Endodermal cell (in vitro differentiated cells): ENCODE measurements around the gene KRT14. TPM values are rescaled to one million over a fixed set of nuclear protein-coding genes. Genes with fewer than 3 reads are reported as not detected.

Experiments used
- DNase-seq: peaks from one replicate; pipeline ENCODE4 v3.0.0-alpha.2; 2017
- H3K27ac ChIP-seq: 2 replicates; pipeline ENCODE4 v1.5.1; 2013; ENCODE audit warnings: mild to moderate bottlenecking, low read depth, low read length, moderate library complexity
- H3K27me3 ChIP-seq: 2 replicates; pipeline ENCODE4 v1.6.1; 2013; ENCODE audit warnings: mild to moderate bottlenecking, low read length, moderate library complexity; ENCODE audit not compliant: insufficient read depth, control insufficient read depth, poor library complexity, severe bottlenecking
- H3K36me3 ChIP-seq: 2 replicates; pipeline ENCODE4 v1.7.0; 2013; ENCODE audit warnings: mild to moderate bottlenecking, low read length, moderate library complexity; ENCODE audit not compliant: control insufficient read depth, insufficient read depth
- H3K4me1 ChIP-seq: one replicate; pipeline ENCODE4 v1.7.0; 2013; ENCODE audit warnings: low read length; ENCODE audit not compliant: control insufficient read depth, insufficient read depth
- H3K4me3 ChIP-seq: 2 replicates; pipeline ENCODE4 v1.5.1; 2013; ENCODE audit warnings: mild to moderate bottlenecking, low read length, moderate library complexity
- H3K9ac ChIP-seq: 2 replicates; pipeline ENCODE4 v1.6.1; 2013; ENCODE audit warnings: mild to moderate bottlenecking, low read length, moderate library complexity; ENCODE audit not compliant: poor library complexity, severe bottlenecking; ENCODE audit errors: extremely low read depth
- H3K9me3 ChIP-seq: 2 replicates; pipeline ENCODE4 v1.6.1; 2013; ENCODE audit warnings: mild to moderate bottlenecking, low read length, moderate library complexity; ENCODE audit not compliant: control insufficient read depth
- H3K27ac Mint-ChIP-seq: 2 replicates; pipeline ENCODE4 v1.8.0; 2020; ENCODE audit warnings: mixed read lengths
- H3K27me3 Mint-ChIP-seq: 2 replicates; pipeline ENCODE4 v1.8.0; 2021; ENCODE audit warnings: mild to moderate bottlenecking, mixed read lengths; ENCODE audit not compliant: insufficient read depth
- H3K36me3 Mint-ChIP-seq: 2 replicates; pipeline ENCODE4 v1.8.0; 2020; ENCODE audit warnings: low read depth, mixed read lengths
- H3K4me1 Mint-ChIP-seq: 2 replicates; pipeline ENCODE4 v1.8.0; 2020; ENCODE audit warnings: mixed read lengths
- H3K4me3 Mint-ChIP-seq: 2 replicates; pipeline ENCODE4 v1.8.0; 2020; ENCODE audit warnings: mild to moderate bottlenecking, moderate library complexity, mixed read lengths
- H3K9me3 Mint-ChIP-seq: 2 replicates; pipeline ENCODE4 v1.8.0; 2020; ENCODE audit warnings: mild to moderate bottlenecking, mixed read lengths
- WGBS, 2 experiments: methylation state at CpG; one replicate each; pipeline versions ENCODE4 v1.1.5 to v1.1.7; 2013; ENCODE audit warnings: missing lambda C conversion rate in 2 of 2, mixed read lengths in 1 of 2; ENCODE audit not compliant: insufficient coverage in 1 of 2, insufficient read length in 1 of 2; 5-methylcytosine and 5-hydroxymethylcytosine counted together
- total RNA-seq, 2 donors: library from RNA; stranded (reverse); fragmentation: NEBNext Ultra II Directional in 1 of 2; extraction: Animal tissue kit (Norgen Biotek cat#: 25700) in 1 of 2; gene quantifications; 2 replicates in 1 of 2; 3 replicates in 1 of 2; pipeline ENCODE4 v1.2.1, GENCODE V29; 2021
- TF ChIP-seq, protein P1 (sequence below): fragments of 200-600 bp; sonication (generic); conservative IDR thresholded peaks from 2 replicates; pipeline ENCODE4 v1.5.0; 2021; ENCODE audit warnings: antibody characterized with exemption, mild to moderate bottlenecking

KRT14 gene
- total RNA-seq, 2 donors from 2014 or later: not detected

DNA sequence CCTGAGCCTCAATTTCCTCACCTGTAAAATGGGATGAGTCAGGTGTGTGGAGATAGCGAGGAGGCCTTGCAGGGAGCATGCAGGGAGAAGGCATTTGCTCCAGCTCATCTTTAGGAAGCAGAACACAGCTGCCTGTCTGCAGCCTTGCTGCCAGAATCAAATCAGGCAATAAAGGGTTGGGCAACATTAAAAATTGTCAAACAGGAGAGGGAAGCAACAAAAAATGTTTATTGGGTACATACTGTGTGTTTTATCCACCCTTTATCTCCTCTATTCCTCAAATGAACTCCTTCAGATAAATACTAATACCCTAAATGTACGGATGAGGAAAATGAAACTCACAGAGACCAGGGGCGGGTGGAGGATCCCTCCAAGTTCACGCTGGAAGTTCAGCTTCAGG, 13.6 kb upstream of the KRT14 start:
- Mint-ChIP-seq H3K4me3 (no peak overlapping the region), H3K27me3 (peaks cover 5% of the 10 kb centered on the region), H3K27ac (no peak overlapping the region), H3K4me1 (peaks cover 9% of the 10 kb centered on the region), H3K9me3 (no peaks in the 10 kb centered on the region), H3K36me3 (no peaks in the 10 kb centered on the region)
- DNase-seq: no peak
- Histone ChIP-seq H3K36me3 (no peaks in the 10 kb centered on the region), H3K4me3 (no peak overlapping the region), H3K9me3 (no peaks in the 10 kb centered on the region), H3K4me1 (peaks cover 11% of the 10 kb centered on the region), H3K27me3 (no peaks in the 10 kb centered on the region), H3K27ac (no peak overlapping the region), H3K9ac (no peak overlapping the region)
- 88 to 94% methylated on average over 3 to 4 of the region's 4 CpGs for WGBS, 2 experiments
- TF ChIP-seq, protein P1, sequence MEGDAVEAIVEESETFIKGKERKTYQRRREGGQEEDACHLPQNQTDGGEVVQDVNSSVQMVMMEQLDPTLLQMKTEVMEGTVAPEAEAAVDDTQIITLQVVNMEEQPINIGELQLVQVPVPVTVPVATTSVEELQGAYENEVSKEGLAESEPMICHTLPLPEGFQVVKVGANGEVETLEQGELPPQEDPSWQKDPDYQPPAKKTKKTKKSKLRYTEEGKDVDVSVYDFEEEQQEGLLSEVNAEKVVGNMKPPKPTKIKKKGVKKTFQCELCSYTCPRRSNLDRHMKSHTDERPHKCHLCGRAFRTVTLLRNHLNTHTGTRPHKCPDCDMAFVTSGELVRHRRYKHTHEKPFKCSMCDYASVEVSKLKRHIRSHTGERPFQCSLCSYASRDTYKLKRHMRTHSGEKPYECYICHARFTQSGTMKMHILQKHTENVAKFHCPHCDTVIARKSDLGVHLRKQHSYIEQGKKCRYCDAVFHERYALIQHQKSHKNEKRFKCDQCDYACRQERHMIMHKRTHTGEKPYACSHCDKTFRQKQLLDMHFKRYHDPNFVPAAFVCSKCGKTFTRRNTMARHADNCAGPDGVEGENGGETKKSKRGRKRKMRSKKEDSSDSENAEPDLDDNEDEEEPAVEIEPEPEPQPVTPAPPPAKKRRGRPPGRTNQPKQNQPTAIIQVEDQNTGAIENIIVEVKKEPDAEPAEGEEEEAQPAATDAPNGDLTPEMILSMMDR: no peak

DNA sequence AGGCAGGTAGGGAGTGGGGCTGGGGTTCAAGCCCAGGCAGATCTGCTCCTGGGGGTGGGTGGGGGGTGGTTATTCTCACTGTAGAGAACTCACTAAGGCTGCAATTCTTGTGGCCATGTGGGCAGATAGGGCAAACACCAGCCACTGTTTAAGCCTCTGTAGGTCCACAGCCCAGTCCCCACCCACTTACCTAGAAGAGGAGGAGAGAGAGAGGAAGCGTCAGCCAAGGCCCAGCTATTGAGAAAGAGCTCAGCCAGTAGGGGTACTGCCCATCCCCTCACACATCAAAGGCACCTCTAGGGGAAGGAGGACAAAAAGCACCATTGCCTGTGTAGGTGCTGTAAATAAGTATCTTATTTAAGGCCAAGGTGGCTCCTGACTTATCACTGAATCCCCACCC, 13.0 kb upstream of the KRT14 start:
- H3K27me3 ChIP-seq: no peaks in the 10 kb centered on the region
- no peak overlapping the region for H3K27ac ChIP-seq
- H3K9ac ChIP-seq: no peak overlapping the region
- H3K9me3 Mint-ChIP-seq: no peaks in the 10 kb centered on the region
- H3K4me1 ChIP-seq: peaks cover 11% of the 10 kb centered on the region
- WGBS, 2 experiments: no CpG with 5 or more reads among the region's 1 CpG
- H3K9me3 ChIP-seq: no peaks in the 10 kb centered on the region
- no peak for DNase-seq
- no peak overlapping the region for H3K27ac Mint-ChIP-seq
- no peak overlapping the region for H3K4me3 ChIP-seq
- H3K4me3 Mint-ChIP-seq: no peak overlapping the region
- TF ChIP-seq, protein P1: no peak
- no peaks in the 10 kb centered on the region for H3K36me3 ChIP-seq
- no peaks in the 10 kb centered on the region for H3K36me3 Mint-ChIP-seq
- H3K27me3 Mint-ChIP-seq: peaks cover 9% of the 10 kb centered on the region
- peaks cover 9% of the 10 kb centered on the region for H3K4me1 Mint-ChIP-seq

DNA sequence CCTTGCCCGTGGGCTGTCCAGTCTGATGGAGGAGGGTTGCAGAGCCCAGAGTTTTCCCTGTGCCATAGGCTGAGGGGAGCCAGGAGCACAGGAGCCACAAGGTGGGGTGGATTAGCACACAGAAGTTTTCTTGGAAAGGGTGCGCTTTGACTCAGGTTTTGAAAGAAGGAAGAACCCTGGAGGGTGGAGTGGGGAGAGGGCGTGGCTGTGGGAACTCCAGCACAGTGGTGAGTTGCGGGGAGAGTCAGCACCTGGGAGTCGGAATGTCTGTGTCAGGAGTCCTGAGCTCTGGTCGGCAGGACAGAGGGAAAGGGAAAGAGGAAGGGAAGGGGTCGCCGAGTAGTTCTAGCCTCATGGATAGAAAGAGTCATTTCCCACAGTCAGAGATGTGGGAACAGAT, 8.9 kb upstream of the KRT14 start:
- H3K27me3 Mint-ChIP-seq: peaks cover 18% of the 10 kb centered on the region
- Histone ChIP-seq H3K4me1 (no peaks in the 10 kb centered on the region), H3K9me3 (no peaks in the 10 kb centered on the region), H3K9ac (no peak overlapping the region), H3K27ac (no peak overlapping the region), H3K36me3 (no peaks in the 10 kb centered on the region), H3K27me3 (no peaks in the 10 kb centered on the region), H3K4me3 (no peak overlapping the region)
- no peaks in the 10 kb centered on the region for H3K36me3 Mint-ChIP-seq
- DNase-seq: no peak
- WGBS, 2 experiments: 83 to 88% methylated on average over 6 to 8 of the region's 8 CpGs
- TF ChIP-seq, protein P1: no peak
- H3K9me3 Mint-ChIP-seq: no peaks in the 10 kb centered on the region
- H3K4me1 Mint-ChIP-seq: no peaks in the 10 kb centered on the region
- no peak overlapping the region for H3K27ac Mint-ChIP-seq
- no peak overlapping the region for H3K4me3 Mint-ChIP-seq
